H1 (cell line): Measurements from ENCODE around the gene SLC6A19. TPM values are rescaled to one million over a fixed set of nuclear protein-coding genes. Genes with fewer than 3 reads are reported as not detected.

Experiments used
- CTCF ChIA-PET: fragments of 300-600 bp; sonication (Branson Sonifier 250); formaldehyde crosslinking; loops from one replicate; lab custom pipeline; 2021; ENCODE audit not compliant: partially characterized antibody; lab: Charles Lee
- POLR2A ChIA-PET: fragments of 300-600 bp; sonication (Branson Sonifier 250); formaldehyde crosslinking; loops from one replicate; lab custom pipeline; 2021; ENCODE audit warnings: inconsistent platforms; ENCODE audit not compliant: partially characterized antibody; lab: Charles Lee
- DNase-seq, 2 experiments: peaks; one replicate each; pipeline versions ENCODE4 v3.0.0 to v3.0.0-alpha.2; 2010 to 2022; ENCODE audit warnings: low spot score in 2 of 2, low read depth in 1 of 2, mixed read lengths in 1 of 2
- FAIRE-seq: peaks from 2 replicates; lab custom pipeline; 2011; peaks lifted over from hg19 to GRCh38; lab: Jason Lieb, UNC
- H2AFZ ChIP-seq: 2 replicates; pipeline ENCODE4 v1.8.1; 2012; ENCODE audit warnings: low read length, inconsistent platforms
- H2AK5ac ChIP-seq: 2 replicates; pipeline ENCODE4 v1.6.1; 2013; ENCODE audit warnings: low read depth, low read length
- H2BK120ac ChIP-seq: replicated peaks from 2 replicates; pipeline ENCODE3; 2013; ENCODE audit warnings: low read depth, low read length, inconsistent platforms
- H2BK12ac ChIP-seq: 2 replicates; pipeline ENCODE4 v1.6.1; 2013; ENCODE audit warnings: low read depth, low read length
- H2BK15ac ChIP-seq: 2 replicates; pipeline ENCODE4 v1.6.1; 2013; ENCODE audit warnings: low read length
- H2BK20ac ChIP-seq: 2 replicates; pipeline ENCODE4 v1.6.1; 2013; ENCODE audit warnings: low read length
- H2BK5ac ChIP-seq: 2 replicates; pipeline ENCODE4 v1.6.1; 2013; ENCODE audit warnings: low read depth, low read length
- H3K14ac ChIP-seq: 2 replicates; pipeline ENCODE4 v1.6.1; 2013; ENCODE audit warnings: inconsistent platforms; ENCODE audit not compliant: insufficient read length
- H3K18ac ChIP-seq: 2 replicates; pipeline ENCODE4 v1.6.1; 2013; ENCODE audit warnings: low read length; ENCODE audit errors: extremely low read depth
- H3K23ac ChIP-seq: 2 replicates; pipeline ENCODE4 v1.6.1; 2013; ENCODE audit warnings: inconsistent platforms; ENCODE audit not compliant: insufficient read length
- H3K23me2 ChIP-seq: 2 replicates; pipeline ENCODE4 v1.6.1; 2013; ENCODE audit warnings: low read depth, low read length
- H3K27ac ChIP-seq: 2 replicates; pipeline ENCODE4 v1.6.1; 2011; ENCODE audit warnings: low read depth, low read length, inconsistent platforms
- H3K27me3 ChIP-seq, 4 experiments: replicated peaks in 1 of 4; 1 replicate in 1 of 4; 2 replicates in 3 of 4; pipeline versions ENCODE4 v1.6.1 to v1.8.1; 2011 to 2013; ENCODE audit warnings: low read length in 3 of 4, mild to moderate bottlenecking in 3 of 4, inconsistent platforms in 2 of 4, mixed read lengths in 2 of 4, moderate library complexity in 1 of 4; ENCODE audit not compliant: control insufficient read depth in 3 of 4, insufficient read depth in 3 of 4; ENCODE audit errors: extremely low read depth in 1 of 4
- H3K36me3 ChIP-seq, 4 experiments: 2 replicates each; pipeline versions ENCODE4 v1.6.1 to v1.8.1; 2011 to 2013; ENCODE audit warnings: mild to moderate bottlenecking in 4 of 4, low read length in 3 of 4, moderate library complexity in 2 of 4, control low read depth in 1 of 4, inconsistent platforms in 1 of 4; ENCODE audit not compliant: insufficient read depth in 4 of 4, control insufficient read depth in 2 of 4
- H3K4ac ChIP-seq: replicated peaks from 2 replicates; pipeline ENCODE3; 2013; ENCODE audit warnings: low read length, low read depth, mixed read lengths, inconsistent platforms; ENCODE audit not compliant: insufficient read length
- H3K4me1 ChIP-seq, 4 experiments: replicated peaks in 1 of 4; 1 replicate in 1 of 4; 2 replicates in 3 of 4; pipeline versions ENCODE4 v1.6.1 to v1.8.1; 2011 to 2013; ENCODE audit warnings: low read length in 3 of 4, inconsistent platforms in 2 of 4, mixed read lengths in 1 of 4; ENCODE audit not compliant: insufficient read depth in 4 of 4, control insufficient read depth in 3 of 4
- H3K4me2 ChIP-seq, 2 experiments: 2 replicates each; pipeline versions ENCODE4 v1.6.1 to v1.8.1; 2011 to 2013; ENCODE audit warnings: low read depth in 2 of 2, low read length in 2 of 2, control low read depth in 1 of 2, inconsistent platforms in 1 of 2, mild to moderate bottlenecking in 1 of 2; ENCODE audit not compliant: insufficient read depth in 1 of 2
- H3K4me3 ChIP-seq, 4 experiments: fragments of 200-600, 300-600 bp in 1 of 4; sonication (generic), shearing (Covaris generic), sonication (Bioruptor Twin) in 1 of 4; 2 replicates each; pipeline versions ENCODE4 v1.5.1 to v1.8.1; 2011 to 2016; ENCODE audit warnings: low read length in 4 of 4, low read depth in 3 of 4, control low read depth in 2 of 4, inconsistent platforms in 2 of 4, mild to moderate bottlenecking in 2 of 4, mixed read lengths in 1 of 4, moderate library complexity in 1 of 4; ENCODE audit not compliant: insufficient read depth in 2 of 4; ENCODE audit errors: extremely low read depth in 1 of 4
- H3K56ac ChIP-seq: replicated peaks from 2 replicates; pipeline ENCODE3; 2013; ENCODE audit warnings: low read depth, mild to moderate bottlenecking, mixed read lengths, low read length, inconsistent platforms; ENCODE audit not compliant: insufficient read length
- H3K79me1 ChIP-seq: 2 replicates; pipeline ENCODE4 v1.6.1; 2013; ENCODE audit warnings: low read depth, low read length, control low read depth
- H3K79me2 ChIP-seq, 2 experiments: 2 replicates each; pipeline versions ENCODE4 v1.6.1 to v1.8.1; 2012 to 2013; ENCODE audit warnings: low read length in 2 of 2, mild to moderate bottlenecking in 2 of 2, inconsistent platforms in 1 of 2; ENCODE audit not compliant: insufficient read depth in 2 of 2, control insufficient read depth in 1 of 2
- H3K9ac ChIP-seq, 4 experiments: replicated peaks in 1 of 4; 1 replicate in 1 of 4; 2 replicates in 3 of 4; pipeline versions ENCODE4 v1.6.1 to v1.8.1; 2011 to 2013; ENCODE audit warnings: low read depth in 3 of 4, low read length in 3 of 4, control low read depth in 2 of 4, mild to moderate bottlenecking in 2 of 4, moderate library complexity in 2 of 4, inconsistent platforms in 1 of 4; ENCODE audit errors: extremely low read depth in 1 of 4
- H3K9me3 ChIP-seq, 2 experiments: 2 replicates each; pipeline versions ENCODE4 v1.6.1 to v1.8.1; 2012 to 2013; ENCODE audit warnings: mild to moderate bottlenecking in 2 of 2, moderate library complexity in 2 of 2, control low read depth in 1 of 2, inconsistent platforms in 1 of 2, low read depth in 1 of 2, low read length in 1 of 2, mixed read lengths in 1 of 2; ENCODE audit not compliant: insufficient read depth in 2 of 2
- H4K20me1 ChIP-seq, 2 experiments: replicated peaks in 1 of 2; 2 replicates each; pipeline versions ENCODE3 to v1.8.1; 2011 to 2013; ENCODE audit warnings: inconsistent platforms in 2 of 2, low read length in 2 of 2, mild to moderate bottlenecking in 1 of 2; ENCODE audit not compliant: insufficient read depth in 2 of 2, control insufficient read depth in 1 of 2
- H4K5ac ChIP-seq: 2 replicates; pipeline ENCODE4 v1.6.1; 2013; ENCODE audit warnings: low read length, low read depth, mixed read lengths, inconsistent platforms; ENCODE audit not compliant: insufficient read length
- H4K8ac ChIP-seq: 2 replicates; pipeline ENCODE4 v1.8.0; 2013; ENCODE audit warnings: mild to moderate bottlenecking, moderate library complexity, low read length, inconsistent platforms; ENCODE audit not compliant: insufficient read depth; ENCODE audit errors: extremely low read depth
- H4K91ac ChIP-seq: replicated peaks from 2 replicates; pipeline ENCODE3; 2013; ENCODE audit warnings: low read length, mixed read lengths, inconsistent platforms; ENCODE audit not compliant: insufficient read length
- RBBP5 ChIP-seq: IDR thresholded peaks from 2 replicates; pipeline ENCODE4 v1.7.1; 2012; ENCODE audit warnings: low read depth, mild to moderate bottlenecking, inconsistent platforms, low read length, moderate library complexity, borderline replicate concordance
- WGBS, 2 experiments: shearing (Covaris generic) in 1 of 2; methylation state at CpG; one replicate each; pipeline versions ENCODE4 v1.1.6 to v1.1.7; 2013 to 2015; ENCODE audit warnings: low lambda C conversion rate in 2 of 2, mixed read lengths in 2 of 2, inconsistent platforms in 1 of 2, low coverage in 1 of 2, missing lambda C conversion rate in 1 of 2; ENCODE audit not compliant: insufficient replicate concordance in 2 of 2, insufficient coverage in 1 of 2, insufficient read length in 1 of 2; ENCODE audit errors: extremely low coverage in 1 of 2, missing lambda C conversion rate in 1 of 2; 5-methylcytosine and 5-hydroxymethylcytosine counted together
- polyA plus RNA-seq, 7 experiments: library from polyadenylated mRNA; depleted of rRNA in 3 of 7; stranded (reverse) in 5 of 7; unstranded in 2 of 7; fragments of >200 nt in 5 of 7; fragments of 200-250 nt in 2 of 7; gene quantifications; 1 replicate in 5 of 7; 2 replicates in 1 of 7; 4 replicates in 1 of 7; pipeline versions ENCODE4 v1.2.1 to v1.2.3, GENCODE V29; 2011 to 2013; ENCODE audit warnings: missing spikeins in 2 of 7, mixed read lengths in 2 of 7
- total RNA-seq: library from RNA; stranded (reverse); fragmentation: NEBNext Ultra II Directional; extraction: Animal tissue kit (Norgen Biotek cat#: 25700); gene quantifications from 2 replicates; pipeline ENCODE4 v1.2.1, GENCODE V29; 2021

Gene SLC6A19
- total and polyA plus RNA-seq, 2 of the 8 experiments (the other 6 are each of a cell fraction or from before 2014, with no cell fraction given), result 0.02 TPM; not detected in 1

DNA sequence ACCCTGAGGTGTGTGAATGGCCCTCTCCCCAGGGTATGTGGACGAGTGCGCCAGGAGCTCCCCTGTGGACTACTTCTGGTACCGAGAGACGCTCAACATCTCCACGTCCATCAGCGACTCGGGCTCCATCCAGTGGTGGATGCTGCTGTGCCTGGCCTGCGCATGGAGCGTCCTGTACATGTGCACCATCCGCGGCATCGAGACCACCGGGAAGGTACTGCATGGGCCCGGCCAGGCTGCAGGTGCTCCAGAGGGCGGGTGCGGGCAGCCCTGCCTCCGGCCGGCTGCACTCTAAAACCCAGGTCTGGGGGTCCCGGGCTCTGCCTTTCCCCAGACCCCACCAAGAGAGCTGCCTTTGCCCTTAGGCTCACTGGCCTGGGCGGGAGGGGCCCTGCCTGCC, 10.9 kb downstream of the SLC6A19 start:
- Histone ChIP-seq H3K9ac (no peak overlapping the region), H3K27ac (no peak overlapping the region), H2BK5ac (no peak overlapping the region), H3K4me3 (no peak overlapping the region), H4K20me1 (peaks cover 3 to 6% of the 10 kb centered on the region in 2 experiments), H4K8ac (no peak overlapping the region), H2AFZ (no peak overlapping the region), H3K79me2 (no peaks in the 10 kb centered on the region), H4K91ac (no peak overlapping the region), H3K18ac (no peak overlapping the region), H3K36me3 (no peaks in the 10 kb centered on the region), H3K56ac (no peak overlapping the region), H2BK12ac (no peak overlapping the region), H2BK120ac (no peak overlapping the region), H3K4ac (no peak overlapping the region), H3K4me2 (no peak overlapping the region), H3K79me1 (no peaks in the 10 kb centered on the region), H2BK20ac (no peak overlapping the region), H4K5ac (no peak overlapping the region), H3K14ac (no peak overlapping the region), H3K23me2 (no peaks in the 10 kb centered on the region), H3K4me1 (no peaks in the 10 kb centered on the region), H2AK5ac (no peak overlapping the region), H3K9me3 (peaks cover 0 to 2% of the 10 kb centered on the region in 2 experiments; a peak in 1 of 4 replicates), H2BK15ac (no peak overlapping the region), H3K23ac (no peak overlapping the region), H3K27me3 (no peaks in the 10 kb centered on the region; a peak in 1 of 7 replicates)
- POLR2A ChIA-PET, result no interaction called here
- CTCF ChIA-PET, result no interaction called here
- FAIRE-seq (no peak), DNase-seq (no peak)
- TF ChIP-seq RBBP5, result no peak
- 90% methylated on average over 18 of the region's 20 CpGs; no CpG with 5 or more reads in 1 of the 2 experiments for WGBS, 2 experiments
